CD4-positive, alpha-beta T cell treated with Interleukin-10 for 1 hour (primary cell): ENCODE data around the gene ZFPM1.
"Not testable (repeated sequence)": the region's sequence is repeated elsewhere in the genome, so short reads cannot be mapped to it uniquely, and the experiment has no call there.

Experiments used
- DNase-seq: peaks from one replicate; pipeline ENCODE4 v3.0.0-alpha.2; 2020

Gene ZFPM1

DNA sequence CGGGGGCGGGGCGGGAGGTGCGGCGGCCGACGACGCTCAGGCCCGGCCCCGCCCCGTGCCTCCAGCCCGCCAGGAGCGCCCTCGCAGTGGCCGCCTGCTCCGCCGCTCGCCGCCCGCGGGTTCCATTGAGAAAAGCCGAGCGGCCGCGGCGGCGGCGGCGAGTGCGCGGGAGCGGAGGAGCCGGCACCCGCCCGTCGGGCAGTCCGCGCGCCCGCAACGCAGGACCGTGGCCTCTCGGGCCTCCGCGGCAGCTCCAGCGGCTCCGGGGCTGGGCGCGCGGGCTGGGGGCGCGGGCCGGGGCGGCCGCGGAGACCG lies at the start of gene ZFPM1:
TSS of gene ZFPM1 (plus strand) at position 64 of the 315 bp plus-strand sequence. CDS start 359 bp downstream, outside the sequence.
- DNase-seq, result no peak

DNA sequence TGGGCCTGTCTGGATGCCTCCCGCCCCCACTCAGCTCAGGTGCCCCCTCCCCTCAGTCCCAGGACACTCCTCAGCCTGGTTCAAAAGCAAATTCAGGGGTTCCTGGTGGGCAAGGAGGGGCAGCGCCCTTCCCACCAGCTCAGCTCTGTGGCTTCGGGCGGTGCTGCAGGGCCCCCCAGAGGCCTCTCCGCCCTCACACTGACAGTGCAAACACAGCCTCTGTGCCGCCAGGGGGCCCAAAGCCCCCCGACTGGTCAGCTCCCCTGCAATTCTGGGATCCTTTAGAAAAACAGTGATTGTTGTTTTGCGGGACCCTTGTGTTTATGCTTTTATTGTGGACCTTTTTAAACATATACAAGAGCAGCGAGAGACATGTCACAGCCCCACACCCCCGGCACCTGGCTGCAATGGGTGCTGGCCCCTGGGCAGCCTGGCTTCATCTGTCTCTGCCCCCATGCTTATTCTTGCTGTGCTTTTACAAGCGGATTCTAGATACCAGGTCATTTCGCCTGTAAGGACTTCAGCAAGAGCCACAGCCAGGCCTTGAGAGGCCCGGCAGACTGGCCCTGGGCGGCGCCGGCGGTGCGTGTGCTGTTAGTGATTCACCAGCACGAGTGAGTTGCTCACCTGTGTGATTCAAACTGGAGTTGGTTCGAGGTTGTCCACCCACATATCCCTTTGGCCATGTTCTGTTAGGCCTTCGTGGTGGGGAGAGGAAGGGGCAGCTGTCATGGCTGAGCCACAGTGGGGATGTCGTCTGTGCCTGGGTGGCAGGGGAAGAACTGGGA lies 49.1 kb upstream of the ZFPM1 start:
- DNase-seq, result no peak

DNA sequence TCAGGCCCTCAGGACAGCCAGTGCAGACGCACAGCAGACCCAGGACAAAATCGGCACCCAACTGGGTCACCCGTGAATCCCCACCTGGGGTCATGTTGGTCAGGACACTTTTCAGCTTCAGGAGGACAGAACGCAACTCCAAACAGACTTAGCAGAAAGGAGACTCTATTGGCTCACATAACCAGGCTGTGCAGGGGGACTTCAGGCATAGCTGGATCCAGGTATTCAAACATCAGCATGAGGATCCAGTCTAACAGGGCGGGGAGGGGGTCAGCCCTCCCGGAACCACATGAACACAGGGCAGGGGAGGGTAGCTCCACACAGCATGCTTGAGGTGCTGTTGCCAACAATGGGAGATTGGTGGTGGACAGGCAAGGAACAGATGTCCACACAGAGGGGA lies 48.3 kb upstream of the ZFPM1 start:
- no peak for DNase-seq

DNA sequence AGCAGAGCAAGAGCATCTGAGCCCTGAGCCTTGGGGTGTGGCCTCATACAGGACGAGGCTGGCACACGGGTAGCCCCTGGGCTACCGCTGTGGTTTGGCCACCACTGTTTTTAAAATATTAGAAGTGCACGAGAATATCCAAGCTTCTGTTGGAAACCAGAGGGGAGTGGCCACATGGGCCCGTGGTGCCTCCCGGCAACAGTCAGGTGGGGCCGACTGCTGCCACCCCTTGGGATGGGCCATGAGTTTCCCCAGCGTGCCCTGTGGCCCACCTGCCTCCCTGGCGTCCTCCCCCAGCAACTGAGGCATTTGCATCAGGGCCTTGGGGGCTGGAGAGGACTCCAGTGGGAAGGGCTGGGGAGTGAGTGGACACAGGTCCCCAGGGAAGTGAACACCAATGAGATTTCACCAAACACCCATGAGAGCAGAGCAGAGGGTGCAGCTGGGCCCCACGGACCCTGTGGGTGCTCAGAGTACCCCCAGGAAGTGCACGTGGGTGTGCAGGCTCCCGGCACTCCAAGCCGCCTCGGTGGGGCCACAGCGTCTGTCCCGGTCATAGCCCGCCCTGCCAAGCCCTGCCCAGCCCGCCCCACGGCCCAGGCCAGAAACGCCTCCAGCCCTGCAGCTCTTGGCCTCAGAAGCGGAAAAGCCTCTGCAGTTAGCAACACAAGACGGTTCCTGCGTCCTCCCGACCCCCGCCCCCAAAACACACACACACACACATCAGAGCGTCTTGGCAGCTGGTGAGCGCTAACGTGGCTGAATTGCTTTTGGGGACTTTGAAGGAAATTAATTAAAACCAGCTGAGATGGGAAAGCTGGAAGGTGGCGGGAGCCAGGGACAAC lies 47.6 kb upstream of the ZFPM1 start:
- DNase-seq, result no peak

DNA sequence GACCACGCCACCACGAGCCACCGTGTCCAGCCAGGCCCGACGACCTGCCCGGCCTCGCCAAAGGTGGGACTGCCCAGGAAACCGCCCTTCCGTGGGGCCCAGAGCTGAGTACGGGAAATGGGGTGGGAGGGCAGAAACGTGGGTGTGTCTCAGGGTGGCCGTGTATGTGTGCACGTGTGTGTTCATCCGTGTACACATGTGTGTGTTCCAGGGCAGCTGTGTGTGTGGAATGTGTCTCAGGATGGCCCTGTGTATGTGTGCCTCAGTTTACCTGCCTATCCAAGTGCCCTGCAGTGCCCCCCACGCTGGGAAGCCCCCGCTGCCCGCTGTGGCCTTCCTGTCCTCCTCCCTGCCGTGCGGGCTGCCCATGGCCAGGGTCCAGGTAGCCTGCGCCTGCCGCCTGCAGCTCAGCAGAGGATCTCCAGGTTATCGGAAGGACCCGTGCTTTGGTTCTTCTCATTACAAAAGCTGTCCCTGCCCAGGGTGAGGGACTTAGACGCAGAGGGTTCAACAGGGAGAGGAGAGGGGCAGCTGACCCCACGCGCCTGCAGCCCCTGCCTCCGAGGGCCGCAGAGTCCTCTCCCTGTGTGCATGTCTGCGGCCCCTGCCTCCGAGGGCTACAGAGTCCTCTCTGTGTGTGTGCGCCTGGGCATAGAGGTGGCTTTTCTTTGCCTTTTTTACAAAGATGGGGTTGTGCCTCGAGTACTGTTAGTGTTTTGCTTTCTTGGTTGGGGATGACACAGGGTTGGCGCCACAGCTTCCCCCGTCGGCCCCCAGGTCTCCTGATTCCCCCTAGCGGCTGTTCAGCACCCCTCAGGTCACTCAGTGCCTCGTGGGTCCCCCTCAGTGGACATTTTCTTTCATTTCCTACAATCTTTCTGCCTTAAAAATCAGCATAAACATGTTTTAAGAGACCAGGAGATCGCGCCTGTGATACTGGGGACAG lies 46.7 kb upstream of the ZFPM1 start:
- no peak for DNase-seq

DNA sequence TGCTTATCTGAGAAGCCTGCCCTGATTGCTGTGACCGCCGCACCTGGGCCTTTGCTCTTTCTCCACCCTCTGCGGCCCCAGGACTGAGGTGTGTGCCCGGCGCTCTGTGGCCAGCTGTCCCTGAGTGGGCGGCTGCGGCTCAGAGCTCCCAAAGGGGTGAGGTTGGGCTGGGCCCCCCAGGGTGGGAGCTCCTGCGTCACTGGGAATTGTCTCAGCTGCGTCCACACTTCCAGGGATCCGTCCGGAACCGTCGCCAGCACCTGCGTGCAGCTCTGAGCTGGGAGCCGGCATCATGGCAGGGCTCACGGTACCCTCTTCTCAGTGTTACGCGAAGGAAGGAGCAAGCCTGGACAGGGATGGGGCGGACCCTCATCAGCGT lies 46.0 kb upstream of the ZFPM1 start:
- no peak for DNase-seq

DNA sequence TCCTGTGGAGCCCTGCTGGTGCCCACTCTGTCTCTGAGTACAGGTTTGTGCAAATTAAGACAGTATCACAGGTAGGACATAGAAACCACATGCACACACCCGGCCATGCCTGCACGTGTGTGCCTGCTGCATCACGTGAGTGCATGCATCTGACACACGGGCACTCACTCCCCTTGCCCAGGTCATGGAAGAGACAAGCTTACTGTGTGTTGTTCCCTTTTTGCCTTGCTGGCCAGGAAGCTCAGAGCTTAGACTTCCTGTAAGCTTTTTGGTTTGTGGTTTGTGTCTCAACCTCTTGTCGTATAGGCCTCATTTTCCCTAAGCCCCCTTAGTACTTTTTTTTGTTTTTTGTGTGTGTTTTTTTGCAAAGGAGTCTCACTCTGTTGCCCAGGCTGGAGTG lies 45.3 kb upstream of the ZFPM1 start:
- no peak for DNase-seq

DNA sequence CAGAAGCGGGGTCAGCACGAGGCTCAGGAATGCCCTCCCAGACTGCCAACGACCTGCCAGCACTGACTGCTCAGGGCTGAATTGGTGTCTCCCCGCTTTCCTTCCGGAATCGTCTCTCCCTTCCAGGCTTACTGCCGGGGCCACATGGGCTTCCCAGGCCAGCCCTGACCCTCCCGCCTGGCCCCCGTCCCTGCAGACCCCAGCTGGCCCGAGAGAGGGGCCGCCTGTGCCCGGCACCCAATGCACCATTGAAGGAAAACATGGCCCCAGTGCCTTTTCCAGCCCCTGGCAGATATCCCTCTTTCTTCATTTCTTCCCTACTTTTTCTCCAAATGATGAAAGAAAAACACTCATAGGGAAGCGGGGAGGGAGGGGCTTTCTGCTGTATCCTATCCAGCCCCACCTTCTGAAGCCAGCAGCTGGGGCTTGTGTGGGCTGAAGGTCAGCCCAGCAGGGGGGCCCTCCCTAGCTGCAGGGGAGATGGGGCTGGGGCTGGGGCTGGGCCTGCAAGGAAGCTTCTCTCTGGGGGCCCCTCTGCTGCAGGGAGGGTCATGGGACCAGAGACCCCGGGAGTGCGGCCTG lies 44.4 kb upstream of the ZFPM1 start:
- no peak for DNase-seq

DNA sequence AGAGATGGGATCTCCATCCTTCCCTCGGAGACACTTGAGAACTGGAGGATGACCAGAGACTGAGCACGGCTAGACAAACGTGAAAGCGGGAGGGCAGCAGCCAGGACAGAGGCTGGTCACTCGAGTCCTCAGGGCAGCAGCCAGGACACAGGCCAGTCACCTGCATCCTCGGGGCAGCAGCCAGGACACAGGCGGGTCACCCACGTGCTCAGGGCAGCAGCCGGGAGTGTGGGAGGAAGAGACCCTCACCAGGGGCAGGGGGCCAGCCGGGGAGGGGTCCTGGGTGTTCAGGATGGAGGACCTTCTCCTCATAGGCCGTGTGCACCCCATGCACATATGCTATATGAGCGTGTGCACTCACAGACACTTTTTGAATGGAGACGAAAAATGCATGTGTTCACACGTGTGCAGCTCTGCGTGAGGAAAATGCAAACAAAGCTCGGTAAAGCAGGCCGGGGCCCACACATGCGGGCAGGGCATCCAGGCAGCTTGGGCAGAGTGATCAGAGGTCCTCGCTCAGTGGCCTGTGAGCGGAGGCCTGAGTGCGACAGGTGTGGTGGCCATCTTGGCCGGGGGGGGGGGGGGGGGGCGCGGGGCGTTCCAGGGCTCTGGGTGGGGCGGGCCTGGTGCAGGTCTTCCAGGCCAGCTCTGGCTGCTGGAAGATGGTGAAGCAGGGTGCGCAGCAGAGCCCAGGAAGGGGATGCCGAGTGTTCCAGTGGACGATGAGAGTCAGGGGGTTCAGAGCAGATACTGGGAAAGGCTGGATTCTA lies 43.6 kb upstream of the ZFPM1 start:
- DNase-seq, result no peak

DNA sequence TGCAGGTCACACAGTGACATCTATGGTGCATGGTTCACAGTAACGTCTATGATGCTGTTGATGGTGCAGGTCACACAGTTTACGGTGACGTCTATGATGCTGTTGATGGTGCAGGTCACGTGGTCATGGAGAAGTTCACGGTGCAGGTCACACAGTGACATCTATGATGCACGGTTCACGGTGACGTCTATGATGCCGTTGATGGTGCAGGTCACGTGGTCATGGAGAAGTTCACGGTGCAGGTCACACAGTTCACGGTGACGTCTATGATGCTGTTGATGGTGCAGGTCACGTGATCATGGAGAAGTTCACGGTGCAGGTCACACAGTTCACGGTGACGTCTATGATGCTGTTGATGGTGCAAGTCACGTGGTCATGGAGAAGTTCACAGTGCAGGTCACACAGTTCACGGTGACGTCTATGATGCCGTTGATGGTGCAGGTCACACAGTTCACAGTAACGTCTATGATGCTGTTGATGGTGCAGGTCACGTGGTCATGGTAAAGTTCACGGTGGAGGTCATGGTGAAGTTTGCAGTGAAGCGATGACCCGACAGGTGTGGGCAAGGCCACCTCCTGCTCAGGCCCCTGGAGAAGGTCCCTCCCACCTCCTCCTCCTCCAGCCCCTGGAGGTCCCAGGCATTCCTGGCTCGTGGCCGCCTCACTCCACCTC lies 42.6 kb upstream of the ZFPM1 start:
- not testable (repeated sequence) for DNase-seq

DNA sequence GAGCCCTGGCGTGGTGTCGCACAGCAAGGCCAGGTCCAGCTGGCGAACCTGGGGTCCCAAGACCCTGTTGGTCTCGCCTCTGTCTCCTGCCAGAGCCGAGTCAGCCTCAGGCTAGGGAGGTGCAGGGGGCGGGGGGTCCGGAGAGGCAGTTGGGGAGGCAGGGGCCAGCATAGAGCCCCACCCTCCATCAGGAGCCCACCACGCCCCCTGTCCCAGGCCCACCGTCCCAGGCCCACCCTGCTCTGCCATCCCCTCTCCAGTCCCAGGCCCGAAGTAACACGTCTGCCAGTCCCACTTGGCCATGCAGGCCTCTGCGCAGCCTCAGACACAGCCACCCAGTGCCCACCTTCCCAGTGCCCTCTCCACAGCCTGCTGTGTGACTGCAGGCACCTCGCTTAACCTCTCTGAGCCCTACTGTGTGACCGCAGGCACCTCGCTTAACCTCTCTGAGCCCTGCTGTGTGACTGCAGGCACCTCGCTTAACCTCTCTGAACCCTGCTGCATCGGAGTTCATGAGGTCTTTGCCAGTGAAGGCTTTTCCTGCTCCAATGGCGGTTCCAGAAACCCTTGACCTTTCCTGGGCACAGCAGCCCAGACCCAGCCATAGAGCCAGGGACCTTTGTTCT lies 41.0 kb upstream of the ZFPM1 start:
- DNase-seq, result no peak

DNA sequence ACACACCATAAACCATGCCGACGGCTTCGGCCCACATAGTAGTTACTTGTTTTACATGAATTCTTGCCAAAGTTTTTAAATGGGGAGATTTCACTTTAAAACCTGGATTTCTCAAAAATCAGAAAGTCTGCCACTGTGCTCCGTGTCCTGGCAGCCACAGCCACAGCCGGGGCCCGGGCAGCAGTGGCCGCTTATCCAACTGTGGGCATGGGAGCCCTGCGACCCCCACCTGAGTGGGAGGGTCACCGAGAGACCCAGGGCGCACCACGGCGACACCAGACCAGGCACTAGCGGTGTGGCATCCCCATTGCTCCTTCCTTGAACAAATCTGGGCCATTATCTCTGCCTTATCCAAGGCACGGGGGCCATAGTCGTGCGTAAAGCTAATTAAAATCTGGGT lies 40.3 kb upstream of the ZFPM1 start:
- no peak for DNase-seq

DNA sequence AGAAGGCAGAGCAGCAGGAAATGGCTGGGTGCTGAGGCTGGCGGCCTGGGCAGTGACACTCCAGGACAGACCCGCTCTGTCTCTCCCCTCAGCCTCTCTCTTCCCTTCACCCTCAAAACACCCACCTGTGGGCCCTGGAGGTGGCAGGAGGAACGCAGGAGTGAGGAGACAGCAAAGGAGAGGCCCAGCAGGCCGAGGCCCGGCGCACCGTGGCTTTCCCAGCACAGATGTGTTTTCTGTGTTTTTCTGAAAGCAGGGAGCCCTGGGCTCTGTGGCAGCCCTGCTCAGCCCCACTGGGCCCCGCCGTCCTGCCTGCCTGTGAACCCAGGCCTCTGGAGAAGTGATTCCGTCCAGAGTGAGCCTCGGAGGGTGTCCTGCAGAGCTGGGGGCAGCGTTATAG lies 39.8 kb upstream of the ZFPM1 start:
- DNase-seq, result no peak

DNA sequence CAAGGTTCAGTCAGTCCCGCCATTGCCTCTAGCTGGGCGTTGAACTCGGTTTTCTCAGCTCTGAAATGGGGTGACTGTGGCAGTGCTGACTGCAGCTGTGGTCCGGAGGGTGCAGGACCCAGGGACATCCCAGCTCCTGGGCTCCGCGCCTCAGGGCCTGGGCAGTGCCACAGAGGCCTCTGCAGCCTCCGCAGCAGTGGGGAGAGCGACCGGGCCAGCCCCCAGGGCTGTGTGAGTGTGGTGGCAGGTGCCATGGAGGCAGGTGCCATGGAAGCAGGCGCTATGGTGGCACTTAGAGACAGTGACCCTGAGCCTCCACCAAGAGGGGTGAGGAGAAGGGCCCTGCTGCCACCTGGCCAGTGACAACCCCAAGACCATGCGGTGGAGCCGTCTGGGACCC lies 39.4 kb upstream of the ZFPM1 start:
- no peak for DNase-seq

DNA sequence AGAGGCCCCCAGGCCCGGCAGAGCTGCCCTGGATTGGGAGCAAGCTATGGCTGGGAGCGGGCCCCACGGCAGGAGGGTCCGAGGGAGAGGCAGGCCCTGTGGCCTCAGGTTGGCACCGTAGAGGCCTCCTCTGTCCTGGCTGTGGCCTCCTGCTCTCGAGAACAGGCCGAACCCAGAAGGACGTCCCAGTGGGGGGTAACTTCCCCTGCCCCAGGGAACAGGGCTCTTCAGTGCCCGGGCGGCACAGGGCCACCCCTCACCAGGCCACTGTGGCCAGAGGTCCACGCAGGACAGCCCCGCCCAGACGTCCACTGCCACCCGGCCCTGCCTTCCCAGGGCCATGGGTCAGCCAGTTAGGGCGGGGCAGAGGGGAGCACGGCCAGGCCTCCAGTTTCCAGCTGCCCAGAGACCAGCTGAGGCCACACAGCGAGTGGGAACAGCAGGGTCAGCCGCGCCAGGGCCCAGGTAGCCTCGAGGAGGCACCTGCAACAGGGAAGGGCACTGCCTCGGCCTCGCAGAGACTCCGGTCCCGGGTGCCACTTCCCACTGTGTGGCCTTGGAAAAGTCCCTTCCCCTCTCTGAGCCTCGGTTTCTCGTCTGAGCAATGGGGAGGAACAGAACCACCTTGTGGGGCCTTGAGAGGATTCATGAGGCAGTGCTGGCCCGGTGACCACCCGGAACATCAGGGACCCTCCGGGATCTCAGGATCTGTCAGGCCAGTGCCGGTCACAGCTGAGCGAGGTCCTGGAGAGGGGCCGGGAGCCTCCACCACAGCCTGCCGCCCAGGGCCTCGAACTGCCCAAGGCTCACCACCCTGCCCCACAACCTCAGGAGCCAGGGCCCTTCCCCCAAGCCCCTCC lies 38.3 kb upstream of the ZFPM1 start:
- no peak for DNase-seq

DNA sequence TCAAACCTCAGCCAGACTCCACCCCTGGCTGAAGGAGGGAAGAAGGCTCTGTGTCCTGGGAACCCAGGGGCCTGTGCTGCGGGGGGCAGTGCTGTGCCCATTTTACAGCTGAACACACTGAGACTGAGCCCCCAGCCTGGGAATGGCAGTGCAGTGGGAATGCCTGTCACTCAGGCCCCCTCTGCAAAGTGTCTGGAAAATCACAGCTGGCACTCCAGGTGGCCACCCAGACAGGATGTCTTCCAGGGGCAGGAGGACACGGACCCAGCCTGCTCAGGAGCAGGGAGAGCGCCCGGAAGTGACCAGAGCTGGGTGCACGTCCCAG lies 37.7 kb upstream of the ZFPM1 start:
- no peak for DNase-seq

DNA sequence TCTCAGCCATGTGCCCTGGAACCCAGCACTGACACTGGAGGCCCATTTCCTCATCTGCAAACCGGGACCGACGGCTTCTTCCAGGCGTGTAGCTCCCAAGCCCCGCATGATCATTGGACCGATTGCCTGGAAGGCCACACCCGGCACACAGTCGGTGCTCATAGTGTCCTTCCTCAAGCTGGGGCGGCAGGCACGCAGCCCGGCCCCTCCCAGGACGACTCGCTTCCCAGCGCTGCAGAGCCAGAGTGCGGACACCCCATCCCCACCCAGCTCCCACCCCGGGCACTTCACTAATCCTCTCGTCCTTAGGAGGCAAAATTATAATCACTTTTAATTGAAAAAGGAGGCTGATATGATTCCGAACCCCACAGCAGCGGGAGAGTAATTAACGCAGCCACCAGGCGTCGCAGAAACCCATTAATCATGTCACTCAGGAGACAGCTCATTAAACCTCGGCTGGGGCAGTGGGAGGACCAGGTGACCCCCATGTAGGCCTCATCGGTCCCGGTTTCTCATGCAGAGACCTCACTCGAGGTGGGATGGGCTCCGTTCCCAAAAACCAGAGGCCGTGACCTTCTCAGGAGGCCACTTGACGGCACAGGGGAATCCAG lies 37.3 kb upstream of the ZFPM1 start:
- no peak for DNase-seq

DNA sequence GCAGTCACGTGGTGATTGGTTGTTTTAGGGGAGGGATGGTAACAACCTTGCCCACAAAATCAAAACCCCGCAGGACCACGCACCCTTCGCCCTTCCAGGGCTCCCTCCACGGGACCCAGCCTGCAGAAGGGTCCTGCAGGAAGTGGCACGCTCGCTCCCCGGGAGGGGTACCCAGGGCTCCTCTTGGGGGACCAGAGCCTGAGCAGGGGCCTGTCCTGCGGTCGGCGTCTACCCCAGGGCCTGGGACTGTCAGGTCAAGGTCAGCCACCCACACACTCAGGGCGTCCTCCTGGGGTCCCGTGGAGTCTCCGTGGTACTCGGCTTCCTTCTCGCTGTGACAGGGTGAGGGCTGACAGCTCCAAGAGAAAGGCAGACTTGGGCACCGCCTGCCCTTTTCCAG lies 36.4 kb upstream of the ZFPM1 start:
- DNase-seq, result no peak

DNA sequence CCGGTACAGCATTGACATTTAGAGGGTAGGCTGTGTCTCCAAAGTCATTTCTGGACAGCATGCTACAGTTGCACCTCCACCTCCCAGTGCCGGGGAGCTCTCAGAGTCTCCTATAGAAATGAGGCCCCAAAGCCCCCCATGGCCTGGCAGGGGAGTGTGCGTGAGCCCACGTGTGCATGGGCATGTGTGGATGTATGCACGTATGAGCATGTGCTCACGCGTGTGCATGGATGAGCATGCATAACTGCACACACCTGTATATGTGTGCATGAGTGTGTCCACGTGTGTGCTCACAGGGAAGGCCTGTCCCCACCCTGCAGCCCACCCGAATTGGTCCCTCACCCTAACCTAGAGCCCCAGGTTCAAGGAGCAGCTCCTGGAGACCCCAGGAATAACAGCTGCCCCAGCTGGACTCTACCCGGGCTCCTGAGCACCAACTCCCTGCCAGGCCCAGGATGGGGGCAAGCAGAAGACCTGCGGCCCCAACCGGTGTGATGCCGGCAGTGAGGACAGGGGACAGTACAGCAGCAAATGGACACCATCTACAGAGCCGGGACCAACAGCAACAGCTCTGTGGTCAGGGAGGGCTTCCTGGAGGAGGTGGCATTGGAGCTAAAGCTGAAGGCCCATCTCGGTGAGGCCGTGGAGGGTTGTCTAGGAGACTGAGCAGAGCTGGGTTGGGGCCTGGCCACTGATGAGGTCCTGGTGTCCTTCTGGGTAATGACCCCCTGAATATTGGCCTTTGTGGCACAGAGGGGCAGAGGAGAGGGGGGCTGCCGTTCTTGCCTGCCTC lies 35.2 kb upstream of the ZFPM1 start:
- no peak for DNase-seq
